ENCODE measurements around the gene PODXL2.
"Not testable (repeated sequence)": the region's sequence is repeated elsewhere in the genome, so short reads cannot be mapped to it uniquely, and the experiment has no call there.

The PODXL2 gene

GRCh38 chr3:127605547-127605946 is 23.4 kb upstream of the PODXL2 start:
- FAIRE-seq = not testable (repeated sequence)

GRCh38 chr3:127606086-127606805 is 22.7 kb upstream of the PODXL2 start:
- no peak for FAIRE-seq

- FAIRE-seq = no peak
These were observed 21.9 kb upstream of the PODXL2 start for GRCh38 chr3:127606981-127607595.

- no peak for FAIRE-seq
These were observed 21.2 kb upstream of the PODXL2 start for GRCh38 chr3:127607675-127608361.

DNA sequence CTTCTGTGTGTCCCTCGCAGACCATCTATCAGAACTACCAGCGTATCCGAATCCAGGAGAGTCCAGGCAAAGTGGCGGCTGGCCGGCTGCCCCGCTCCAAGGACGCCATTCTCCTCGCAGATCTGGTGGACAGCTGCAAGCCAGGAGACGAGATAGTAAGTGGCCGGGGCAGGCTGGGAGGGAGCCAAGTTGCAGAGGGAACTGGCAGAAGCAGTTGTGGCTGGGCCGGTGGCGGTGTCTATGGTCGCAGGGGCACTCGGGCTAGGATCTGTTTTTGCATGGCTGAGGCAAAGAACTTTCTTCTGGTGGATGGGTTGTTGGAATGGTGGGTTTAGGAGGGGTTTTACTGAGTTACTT is 20.6 kb upstream of the PODXL2 start:
- no peak for FAIRE-seq

DNA sequence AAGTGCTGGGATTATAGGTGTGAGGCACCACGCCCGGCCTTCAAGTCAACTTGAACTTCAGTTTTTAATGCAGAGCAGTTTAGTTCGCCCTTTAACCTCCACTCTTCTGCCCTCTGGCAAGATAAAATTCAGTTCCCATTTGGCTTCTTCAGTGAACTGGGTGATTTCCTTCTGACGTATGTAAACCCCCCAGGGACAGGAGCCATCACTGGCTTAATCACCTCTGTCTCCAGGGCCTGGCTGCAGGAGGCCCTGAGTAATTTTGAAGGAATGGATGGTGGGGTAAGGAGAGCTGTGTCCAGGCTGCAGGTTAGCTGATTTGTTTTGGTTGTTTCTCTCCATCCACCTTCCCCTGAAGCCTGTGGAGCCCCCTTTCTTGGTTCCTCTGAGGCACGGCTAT is 18.9 kb upstream of the PODXL2 start:
- FAIRE-seq = no peak

DNA sequence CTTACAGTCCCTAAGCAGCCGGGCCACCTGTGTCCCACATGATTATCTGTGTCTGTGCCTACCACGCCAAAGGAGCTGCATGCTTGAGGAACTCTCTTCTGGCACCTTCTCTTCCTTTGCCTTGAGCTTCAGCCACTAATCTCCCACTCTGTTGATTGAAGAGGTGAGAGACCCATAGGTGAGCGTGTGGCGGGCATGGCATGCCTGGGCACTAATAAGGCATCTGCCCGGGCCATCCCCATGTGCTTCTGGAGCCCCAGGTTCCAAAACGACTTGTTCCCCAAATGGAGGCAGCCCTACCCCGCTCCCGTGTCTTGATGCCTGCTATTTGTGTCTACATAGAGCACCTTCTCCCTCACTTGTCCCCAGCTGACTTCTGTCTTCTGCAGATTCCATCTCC is 17.7 kb upstream of the PODXL2 start:
- FAIRE-seq = no peak

GRCh38 chr3:127612966-127613365 is 16.0 kb upstream of the PODXL2 start:
- FAIRE-seq = no peak

- FAIRE-seq = no peak
These were observed 15.6 kb upstream of the PODXL2 start for GRCh38 chr3:127613406-127613805.

GRCh38 chr3:127614928-127615589 is 13.9 kb upstream of the PODXL2 start:
- FAIRE-seq = no peak

DNA sequence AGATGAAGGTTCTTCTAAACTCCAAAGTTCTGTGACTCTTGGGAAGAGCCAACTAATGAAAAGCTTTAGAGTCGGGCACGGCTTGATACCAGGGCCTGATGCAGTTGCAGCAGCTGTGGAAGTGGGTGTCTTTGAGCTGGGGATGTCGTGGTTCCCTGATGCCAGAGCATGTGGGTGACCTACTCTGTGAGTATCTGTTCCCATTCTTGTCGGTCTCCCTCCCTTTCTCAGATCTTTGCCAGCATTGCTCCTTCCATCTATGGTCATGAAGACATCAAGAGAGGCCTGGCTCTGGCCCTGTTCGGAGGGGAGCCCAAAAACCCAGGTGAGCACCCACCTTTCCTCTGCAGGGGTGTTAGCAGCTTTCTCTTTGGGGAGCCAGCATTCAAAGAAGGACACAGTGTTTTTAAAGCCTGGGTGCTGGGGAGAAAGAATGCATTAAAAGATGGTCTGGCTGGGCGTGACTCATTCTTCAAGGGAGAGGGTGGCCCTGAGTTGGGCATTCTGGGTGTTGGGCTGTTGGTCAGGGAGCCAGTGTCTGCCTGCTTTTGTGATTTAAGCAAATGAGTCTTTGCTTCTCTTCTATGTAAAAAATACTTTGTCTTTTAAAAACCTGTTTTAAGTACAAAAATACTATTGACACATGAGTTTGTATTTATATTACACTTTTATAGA is 13.2 kb upstream of the PODXL2 start:
- no peak for FAIRE-seq

GRCh38 chr3:127616836-127617605 is 12.0 kb upstream of the PODXL2 start:
- FAIRE-seq = no peak

- FAIRE-seq = no peak
These were observed 10.1 kb upstream of the PODXL2 start for GRCh38 chr3:127618891-127619290.

GRCh38 chr3:127620637-127621375 is 8.2 kb upstream of the PODXL2 start:
- no peak for FAIRE-seq

DNA sequence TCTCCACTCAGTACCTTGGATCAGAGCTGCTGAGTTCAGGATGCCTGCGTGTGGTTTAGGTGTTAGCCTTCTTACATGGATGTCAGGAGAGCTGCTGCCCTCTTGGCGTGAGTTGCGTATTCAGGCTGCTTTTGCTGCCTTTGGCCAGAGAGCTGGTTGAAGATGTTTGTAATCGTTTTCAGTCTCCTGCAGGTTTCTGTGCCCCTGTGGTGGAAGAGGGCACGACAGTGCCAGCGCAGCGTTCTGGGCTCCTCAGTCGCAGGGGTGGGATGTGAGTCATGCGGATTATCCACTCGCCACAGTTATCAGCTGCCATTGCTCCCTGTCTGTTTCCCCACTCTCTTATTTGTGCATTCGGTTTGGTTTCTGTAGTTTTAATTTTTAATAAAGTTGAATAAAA is 7.0 kb upstream of the PODXL2 start:
- no peak for FAIRE-seq

DNA sequence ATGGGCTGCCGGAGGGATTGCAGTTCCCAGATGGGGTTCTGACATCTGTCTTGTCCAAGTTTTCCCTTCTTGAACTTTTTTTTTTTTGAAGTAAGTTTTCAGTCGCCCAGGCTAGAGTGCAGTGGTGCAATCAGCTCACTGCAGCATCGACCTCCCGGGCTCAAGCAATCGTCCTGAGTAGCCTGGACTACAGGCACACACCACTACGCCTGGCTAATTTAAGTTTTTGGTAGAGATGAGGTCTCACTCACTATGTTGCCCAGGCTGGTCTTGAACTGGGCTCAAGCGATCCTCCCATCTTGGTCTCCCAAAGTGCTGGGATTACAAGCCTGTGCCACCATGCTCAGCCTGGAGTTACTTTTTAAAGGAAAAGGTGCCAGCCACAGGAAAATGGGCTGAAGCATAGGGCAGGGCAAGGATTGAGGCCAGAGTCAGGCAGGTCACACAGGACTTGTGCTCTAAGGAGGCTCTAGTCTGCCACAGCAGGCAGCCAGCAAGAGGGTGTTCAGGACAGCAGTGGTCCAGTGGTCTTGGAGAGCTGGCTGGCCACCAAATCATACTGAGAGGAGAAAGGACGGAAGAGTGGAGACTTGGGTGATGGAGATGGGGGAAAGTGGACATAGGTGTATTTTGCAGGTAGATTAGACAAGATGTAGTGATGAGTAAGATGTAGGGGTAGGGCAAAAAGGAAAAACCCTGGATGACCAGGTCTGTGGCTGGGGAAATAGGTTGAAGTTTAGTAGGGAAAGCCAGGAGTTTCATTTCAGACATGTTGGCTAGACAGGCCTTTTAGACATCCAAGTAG is 6.0 kb upstream of the PODXL2 start:
- FAIRE-seq = no peak

DNA sequence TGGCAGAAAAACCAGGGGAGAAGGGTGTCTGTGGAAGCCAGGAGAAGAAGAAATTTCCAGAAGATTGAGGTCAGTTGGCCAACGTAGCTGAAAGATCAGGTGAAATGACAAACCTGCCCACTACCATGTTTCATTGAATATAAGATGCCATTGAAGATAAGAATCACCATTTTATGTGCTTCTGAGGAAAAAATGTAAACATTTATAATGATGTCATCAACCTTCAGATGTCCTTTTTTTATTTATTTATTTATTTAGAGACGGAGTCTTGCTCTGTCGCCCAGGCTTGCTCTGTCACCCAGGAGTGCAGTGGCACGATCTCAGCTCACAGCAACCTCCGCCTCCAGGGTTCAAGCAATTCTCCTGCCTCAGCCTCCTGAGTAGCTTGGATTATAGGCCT is 4.9 kb upstream of the PODXL2 start:
- no peak for FAIRE-seq

GRCh38 chr3:127625821-127626220 is 3.2 kb upstream of the PODXL2 start:
- no peak for FAIRE-seq

DNA sequence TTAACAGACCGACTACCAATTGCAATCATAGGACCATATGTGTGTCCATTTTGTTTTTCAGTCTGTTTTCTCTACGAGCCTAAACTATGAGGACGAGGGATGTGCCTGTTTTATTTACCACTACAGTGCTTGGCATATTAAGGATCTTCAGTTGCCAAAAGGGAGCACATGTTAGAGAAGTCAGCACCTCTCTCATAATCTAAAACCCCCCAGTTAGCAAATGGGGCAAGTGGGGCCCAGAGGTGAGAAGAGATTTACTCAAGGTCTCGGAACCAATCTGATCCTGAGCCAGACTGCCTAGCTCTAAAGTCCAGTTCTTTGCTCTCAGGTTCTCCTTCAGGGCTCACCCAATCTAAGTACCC is 578 bp upstream of the PODXL2 start:
- FAIRE-seq = no peak

All from colon (tissue), 2 donors.